Measurements from ENCODE around the gene DCLRE1C.
"Not testable (repeated sequence)": the region's sequence is repeated elsewhere in the genome, so short reads cannot be mapped to it uniquely, and the experiment has no call there.

The DCLRE1C gene

GRCh38 chr10:14947268-14947667 is 6.6 kb downstream of the DCLRE1C start:
- intact Hi-C loops (cut with DNase I): no loop called here
- no peak for DNase-seq

- intact Hi-C loops (cut with DNase I): no loop called here
- no peak for DNase-seq
These were observed 8.8 kb downstream of the DCLRE1C start for GRCh38 chr10:14945108-14945507.

- DNase-seq; intact Hi-C loops (cut with DNase I): not testable (repeated sequence)
These were observed 11.0 kb downstream of the DCLRE1C start for GRCh38 chr10:14942950-14943338.

GRCh38 chr10:14942147-14942949 is 11.5 kb downstream of the DCLRE1C start:
- not testable (repeated sequence) for DNase-seq

GRCh38 chr10:14938971-14939370 is 14.9 kb downstream of the DCLRE1C start:
- intact Hi-C loops (cut with DNase I); DNase-seq: not testable (repeated sequence)

More at GRCh38 chr10:14942147-14942949, 11.5 kb downstream of the DCLRE1C start:
- intact Hi-C loops (cut with DNase I): not testable (repeated sequence)

GRCh38 chr10:14936584-14936983 is 17.3 kb downstream of the DCLRE1C start:
- intact Hi-C loops (cut with DNase I): no loop called here

GRCh38 chr10:14930610-14931009 is 23.3 kb downstream of the DCLRE1C start:
- DNase-seq: no peak
- intact Hi-C loops (cut with DNase I): no loop called here

More at GRCh38 chr10:14936584-14936983, 17.3 kb downstream of the DCLRE1C start:
- DNase-seq: no peak

- DNase-seq: no peak
These were observed 27.0 kb downstream of the DCLRE1C start for GRCh38 chr10:14926722-14927416.

GRCh38 chr10:14926061-14926470 is 27.8 kb downstream of the DCLRE1C start:
- intact Hi-C loops (cut with DNase I): no loop called here
- DNase-seq: no peak

More at GRCh38 chr10:14926722-14927416, 27.0 kb downstream of the DCLRE1C start:
- intact Hi-C loops (cut with DNase I): no loop called here

- DNase-seq: no peak
- intact Hi-C loops (cut with DNase I): no loop called here
These were observed 28.6 kb downstream of the DCLRE1C start for GRCh38 chr10:14925268-14925667.

- intact Hi-C loops (cut with DNase I): no loop called here
- no peak for DNase-seq
These were observed 29.9 kb downstream of the DCLRE1C start for GRCh38 chr10:14924013-14924412.

GRCh38 chr10:14918964-14919363 is 34.9 kb downstream of the DCLRE1C start:
- intact Hi-C loops (cut with DNase I): no loop called here
- no peak for DNase-seq

GRCh38 chr10:14917827-14918226 is 36.1 kb downstream of the DCLRE1C start:
- intact Hi-C loops (cut with DNase I): no loop called here
- DNase-seq: no peak

GRCh38 chr10:14916600-14916999 is 37.3 kb downstream of the DCLRE1C start:
- intact Hi-C loops (cut with DNase I): no loop called here
- no peak for DNase-seq

- DNase-seq: no peak
- intact Hi-C loops (cut with DNase I): no loop called here
These were observed 42.1 kb downstream of the DCLRE1C start for GRCh38 chr10:14911801-14912200.

GRCh38 chr10:14910953-14911352 is 42.9 kb downstream of the DCLRE1C start:
- no peak for DNase-seq
- intact Hi-C loops (cut with DNase I): no loop called here

- intact Hi-C loops (cut with DNase I): no loop called here
- no peak for DNase-seq
These were observed 44.8 kb downstream of the DCLRE1C start for GRCh38 chr10:14909101-14909500.

- intact Hi-C loops (cut with DNase I); DNase-seq: not testable (repeated sequence)
These were observed 46.3 kb downstream of the DCLRE1C start for GRCh38 chr10:14907591-14907990.

- intact Hi-C loops (cut with DNase I): no loop called here
- DNase-seq: no peak
These were observed 47.1 kb downstream of the DCLRE1C start for GRCh38 chr10:14906765-14907164.

- no peak for DNase-seq
- intact Hi-C loops (cut with DNase I): no loop called here
These were observed 48.0 kb downstream of the DCLRE1C start for GRCh38 chr10:14905890-14906289.

- no peak for DNase-seq
- intact Hi-C loops (cut with DNase I): no loop called here
These were observed 49.0 kb downstream of the DCLRE1C start for GRCh38 chr10:14904864-14905263.

GRCh38 chr10:14904316-14904732 is 49.6 kb downstream of the DCLRE1C start:
- no peak for DNase-seq

More at GRCh38 chr10:14904316-14904732, 49.6 kb downstream of the DCLRE1C start:
- intact Hi-C loops (cut with DNase I): no loop called here

All from posterior cingulate gyrus (tissue), 11 donors.